ENCODE results near the gene CACFD1.

- no peak for TF ChIP-seq CTCF (conservative IDR thresholded peaks at IDR 0.05; ENCODE audit: low read depth, low read length)
- no peak for TF ChIP-seq POLR2A (IDR thresholded peaks at IDR 0.05; ENCODE audit: low read depth, low read length)
- TF ChIP-seq RCOR1 (IDR thresholded peaks at IDR 0.05; ENCODE audit: insufficient replicate concordance, low read length), result no peak
- no peak for TF ChIP-seq NFE2L2 (IDR thresholded peaks at IDR 0.05; ENCODE audit: low read depth, low read length)
- no peak for TF ChIP-seq BHLHE40 (IDR thresholded peaks at IDR 0.05; ENCODE audit: low read depth, low read length)
- no peak for TF ChIP-seq FOS (IDR thresholded peaks at IDR 0.05; ENCODE audit: low read depth, low read length)
- TF ChIP-seq SMC3 (IDR thresholded peaks at IDR 0.05; ENCODE audit: low read depth, low read length), result no peak
- no peak for TF ChIP-seq RFX5 (IDR thresholded peaks at IDR 0.05; ENCODE audit: low read depth, low read length)
Measured at GRCh38 chr9:133463864-133464615, 4.3 kb downstream of the CACFD1 start.

All from IMR-90 (cell line).